Chondrocyte (in vitro differentiated cells): ENCODE measurements around the gene CYP24A1. TPM values are rescaled to one million over a fixed set of nuclear protein-coding genes. Genes with fewer than 3 reads are reported as not detected.
A peak's percentile ranks its signal among the peaks of the same experiment; 100 is the strongest.

Experiments
- DNase-seq: peaks from one replicate; pipeline ENCODE4 v3.0.0; 2021; ENCODE audit warnings: mixed read lengths, low spot score
- H3K27ac Mint-ChIP-seq: one replicate; pipeline ENCODE4 v1.8.0; 2021; ENCODE audit warnings: mild to moderate bottlenecking, moderate library complexity, mixed read lengths; ENCODE audit not compliant: unreplicated experiment
- H3K27me3 Mint-ChIP-seq: 2 replicates; pipeline ENCODE4 v1.8.0; 2021; ENCODE audit warnings: low read depth, mixed read lengths
- H3K36me3 Mint-ChIP-seq: 2 replicates; pipeline ENCODE4 v1.8.0; 2021; ENCODE audit warnings: low read depth, mixed read lengths
- H3K4me1 Mint-ChIP-seq: 2 replicates; pipeline ENCODE4 v1.8.0; 2021; ENCODE audit warnings: low read depth, mild to moderate bottlenecking, mixed read lengths
- H3K4me3 Mint-ChIP-seq: one replicate; pipeline ENCODE4 v1.8.0; 2021; ENCODE audit warnings: mild to moderate bottlenecking, moderate library complexity, mixed read lengths; ENCODE audit not compliant: unreplicated experiment
- H3K9me3 Mint-ChIP-seq: 2 replicates; pipeline ENCODE4 v1.8.0; 2021; ENCODE audit warnings: low read depth, mixed read lengths
- CTCF ChIP-seq: fragments of 200-600 bp; sonication (generic); IDR thresholded peaks from 2 replicates; pipeline ENCODE4 v1.5.0; 2021; ENCODE audit warnings: antibody characterized with exemption, mild to moderate bottlenecking, moderate library complexity
- total RNA-seq: library from RNA; stranded (reverse); gene quantifications from 3 replicates; pipeline ENCODE4 v1.2.1, GENCODE V29; 2021

CYP24A1 gene
- total RNA-seq, 1 donor from 2014 or later, result not detected

- Mint-ChIP-seq H3K27me3 (no peaks in the 10 kb centered on the region), H3K4me3 (no peak overlapping the region), H3K27ac (no peak overlapping the region), H3K36me3 (peaks cover 7% of the 10 kb centered on the region), H3K9me3 (no peaks in the 10 kb centered on the region), H3K4me1 (peaks cover 19% of the 10 kb centered on the region)
- TF ChIP-seq CTCF, result peak; percentile 94
- no peak for DNase-seq
These were observed 46.1 kb upstream of the CYP24A1 start for GRCh38 chr20:54219751-54220426.

GRCh38 chr20:54218470-54218869 lies 44.7 kb upstream of the CYP24A1 start:
- no peaks in the 10 kb centered on the region for H3K9me3 Mint-ChIP-seq
- TF ChIP-seq CTCF, result no peak
- no peak overlapping the region for H3K4me3 Mint-ChIP-seq
- H3K27ac Mint-ChIP-seq, result no peak overlapping the region
- H3K27me3 Mint-ChIP-seq, result no peaks in the 10 kb centered on the region
- H3K4me1 Mint-ChIP-seq, result peaks cover 19% of the 10 kb centered on the region
- no peak for DNase-seq
- H3K36me3 Mint-ChIP-seq, result peaks cover 7% of the 10 kb centered on the region

GRCh38 chr20:54217762-54218161 lies 44.0 kb upstream of the CYP24A1 start:
- TF ChIP-seq CTCF, result no peak
- Mint-ChIP-seq H3K36me3 (peaks cover 7% of the 10 kb centered on the region), H3K9me3 (no peaks in the 10 kb centered on the region), H3K4me3 (no peak overlapping the region), H3K27ac (no peak overlapping the region), H3K4me1 (peaks cover 21% of the 10 kb centered on the region), H3K27me3 (no peaks in the 10 kb centered on the region)
- no peak for DNase-seq

GRCh38 chr20:54215157-54215789 lies 41.5 kb upstream of the CYP24A1 start:
- Mint-ChIP-seq H3K27ac (no peak overlapping the region), H3K4me1 (peaks cover 14% of the 10 kb centered on the region), H3K36me3 (peaks cover 7% of the 10 kb centered on the region), H3K9me3 (no peaks in the 10 kb centered on the region), H3K4me3 (no peak overlapping the region), H3K27me3 (no peaks in the 10 kb centered on the region)
- DNase-seq, result no peak
- TF ChIP-seq CTCF, result no peak

- TF ChIP-seq CTCF, result no peak
- Mint-ChIP-seq H3K36me3 (peaks cover 7% of the 10 kb centered on the region), H3K27me3 (no peaks in the 10 kb centered on the region), H3K27ac (no peak overlapping the region), H3K9me3 (no peaks in the 10 kb centered on the region), H3K4me3 (no peak overlapping the region), H3K4me1 (peaks cover 19% of the 10 kb centered on the region)
- no peak for DNase-seq
These were observed 40.8 kb upstream of the CYP24A1 start for GRCh38 chr20:54214566-54214965.
